ENCODE measurements around the gene TDRD12.

DNA sequence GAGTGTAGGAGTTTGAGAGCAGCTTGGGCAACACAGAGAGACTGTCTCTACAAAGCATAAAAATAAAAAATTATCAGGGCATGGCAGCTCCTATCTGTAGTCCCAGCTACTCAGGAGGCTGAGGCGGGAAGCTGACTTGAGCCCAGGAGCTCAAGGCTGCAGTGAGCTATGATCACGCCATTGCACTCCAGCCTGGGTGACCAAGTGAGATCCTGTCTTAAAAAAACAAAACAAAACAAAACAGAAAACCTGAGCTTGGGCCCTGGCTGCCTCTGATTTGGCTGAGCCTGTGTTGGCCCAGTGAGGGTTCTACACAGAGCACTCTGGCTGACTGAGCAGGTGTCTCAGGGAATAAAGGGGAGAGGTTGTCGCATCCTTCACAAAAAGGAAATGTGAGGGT lies 142.0 kb downstream of the TDRD12 start:
- TF ChIP-seq, protein P1, sequence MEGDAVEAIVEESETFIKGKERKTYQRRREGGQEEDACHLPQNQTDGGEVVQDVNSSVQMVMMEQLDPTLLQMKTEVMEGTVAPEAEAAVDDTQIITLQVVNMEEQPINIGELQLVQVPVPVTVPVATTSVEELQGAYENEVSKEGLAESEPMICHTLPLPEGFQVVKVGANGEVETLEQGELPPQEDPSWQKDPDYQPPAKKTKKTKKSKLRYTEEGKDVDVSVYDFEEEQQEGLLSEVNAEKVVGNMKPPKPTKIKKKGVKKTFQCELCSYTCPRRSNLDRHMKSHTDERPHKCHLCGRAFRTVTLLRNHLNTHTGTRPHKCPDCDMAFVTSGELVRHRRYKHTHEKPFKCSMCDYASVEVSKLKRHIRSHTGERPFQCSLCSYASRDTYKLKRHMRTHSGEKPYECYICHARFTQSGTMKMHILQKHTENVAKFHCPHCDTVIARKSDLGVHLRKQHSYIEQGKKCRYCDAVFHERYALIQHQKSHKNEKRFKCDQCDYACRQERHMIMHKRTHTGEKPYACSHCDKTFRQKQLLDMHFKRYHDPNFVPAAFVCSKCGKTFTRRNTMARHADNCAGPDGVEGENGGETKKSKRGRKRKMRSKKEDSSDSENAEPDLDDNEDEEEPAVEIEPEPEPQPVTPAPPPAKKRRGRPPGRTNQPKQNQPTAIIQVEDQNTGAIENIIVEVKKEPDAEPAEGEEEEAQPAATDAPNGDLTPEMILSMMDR (IDR thresholded peaks at IDR 0.05) = no peak
- no peak for TF ChIP-seq POLR2AphosphoS5 (IDR thresholded peaks at IDR 0.05)
